GM21717 (cell line): Measurements from ENCODE around the gene CCDC169.

ENCODE experiments used
- ATAC-seq: cut with Tn5 transposase; IDR thresholded peaks from one replicate; pipeline ENCODE4 v1.9.1; 2021; ENCODE audit warnings: mild to moderate bottlenecking, moderate library complexity; ENCODE audit not compliant: unreplicated experiment

Gene CCDC169

DNA sequence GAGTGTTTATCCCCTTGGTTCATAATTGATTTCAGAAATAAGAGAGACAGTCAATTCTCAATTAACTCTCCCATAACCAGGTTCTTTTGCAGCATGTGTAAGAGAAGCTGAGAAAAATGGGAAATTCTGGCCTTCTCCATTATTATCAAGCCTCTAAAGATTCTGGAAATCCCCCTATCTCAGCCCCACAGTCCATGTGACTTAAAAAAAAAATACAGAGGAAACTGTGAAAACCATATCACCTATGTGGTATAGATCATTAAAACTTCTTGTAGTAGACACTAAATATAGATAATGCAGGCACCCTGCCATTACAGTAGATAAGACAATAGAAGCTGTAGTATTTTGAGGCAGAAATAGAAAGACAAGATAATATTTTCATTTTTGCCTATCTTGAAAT is 48.9 kb downstream of the CCDC169 start:
- no peak for ATAC-seq

DNA sequence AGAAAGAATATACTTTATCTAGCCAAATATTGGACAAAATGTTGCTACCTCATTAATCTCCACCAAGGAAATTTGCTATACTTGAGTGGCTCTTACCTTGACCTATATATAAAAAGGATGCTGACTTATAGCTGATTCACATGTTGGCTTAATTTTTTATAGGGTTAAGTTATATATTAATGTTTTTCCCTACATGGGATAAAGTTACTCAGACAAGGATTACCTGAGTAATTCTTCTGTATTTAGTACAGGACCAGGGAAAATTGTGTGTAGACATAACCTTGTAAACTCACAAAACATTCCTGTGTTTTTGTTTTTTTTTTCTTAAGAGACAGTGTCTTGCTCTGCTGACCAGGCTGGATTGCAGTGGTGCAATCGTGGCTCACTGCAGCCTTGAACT is 52.6 kb downstream of the CCDC169 start:
- ATAC-seq, result no peak

DNA sequence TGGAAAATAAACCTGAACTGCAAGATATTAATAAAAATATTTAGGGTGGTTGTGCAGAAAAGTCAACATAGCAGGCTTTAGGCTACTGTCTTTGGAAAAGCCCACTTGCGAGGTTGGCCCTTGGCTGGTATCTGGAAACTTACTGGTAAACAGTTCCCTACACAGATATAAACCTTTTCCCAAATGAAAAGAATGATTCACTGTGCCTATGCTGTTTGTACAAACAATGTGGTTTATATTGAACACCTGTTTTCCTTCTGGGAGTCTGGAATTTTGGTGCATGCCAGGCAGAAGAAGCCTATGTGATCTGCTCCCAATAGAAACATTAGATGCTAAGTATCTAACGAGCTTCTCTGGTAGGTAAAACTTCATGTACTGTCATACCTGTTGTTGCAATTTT is 53.5 kb downstream of the CCDC169 start:
- no peak for ATAC-seq

DNA sequence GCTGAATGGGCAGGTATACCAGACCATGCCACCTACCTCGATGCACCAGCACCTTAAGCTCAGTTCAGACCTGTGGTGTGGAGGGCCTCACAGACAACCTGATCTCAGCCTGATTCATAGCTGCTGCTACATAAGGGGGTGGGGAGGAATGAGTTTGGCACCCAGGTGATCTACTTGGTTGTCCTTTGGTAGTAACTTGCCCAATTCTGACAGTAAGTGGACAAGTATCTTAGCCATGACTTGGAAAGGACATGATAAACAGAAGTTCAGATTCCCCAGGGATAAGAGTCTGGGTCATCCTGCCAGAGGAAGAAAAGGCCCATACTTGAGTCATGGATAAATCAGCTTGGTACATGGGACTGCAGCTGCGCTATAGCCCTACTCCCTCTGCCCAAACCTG is 54.9 kb downstream of the CCDC169 start:
- ATAC-seq, result no peak

DNA sequence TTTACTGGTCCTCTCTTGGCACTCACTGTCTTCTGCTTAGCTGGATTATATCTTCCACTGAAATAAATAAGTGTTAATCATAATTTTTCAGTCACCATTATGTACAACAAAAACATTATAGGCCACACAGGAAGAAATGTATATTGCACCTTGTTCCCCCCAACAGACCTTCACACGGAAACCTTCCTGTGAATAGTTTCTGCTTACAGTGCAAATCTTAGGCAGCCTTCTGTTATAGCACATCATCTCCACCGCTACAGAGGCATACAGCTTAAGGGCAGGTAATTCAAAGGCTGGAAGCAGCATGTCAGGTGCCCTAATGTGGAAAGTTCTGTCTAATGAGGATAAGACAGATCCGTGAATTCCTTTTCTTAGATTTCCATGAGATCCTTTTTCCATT is 66.4 kb downstream of the CCDC169 start:
- ATAC-seq, result no peak

DNA sequence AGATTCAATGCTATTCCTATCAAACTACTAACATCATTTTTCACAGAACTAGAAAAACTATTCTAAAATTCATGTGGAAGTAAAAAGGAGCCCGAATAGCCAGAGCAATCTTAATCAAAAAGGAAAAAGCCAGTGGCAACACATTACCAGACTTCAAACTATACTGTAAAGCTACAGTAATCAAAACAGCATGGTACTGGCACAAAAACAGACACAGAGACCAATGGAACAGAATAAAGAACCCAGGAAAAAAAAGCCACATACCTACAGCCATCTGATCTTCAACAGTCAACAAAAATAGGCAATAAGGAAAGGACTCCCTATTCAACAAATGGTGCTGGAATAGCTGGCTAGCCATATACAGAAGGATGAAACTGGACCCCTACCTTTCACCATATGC is 72.9 kb downstream of the CCDC169 start:
- no peak for ATAC-seq

DNA sequence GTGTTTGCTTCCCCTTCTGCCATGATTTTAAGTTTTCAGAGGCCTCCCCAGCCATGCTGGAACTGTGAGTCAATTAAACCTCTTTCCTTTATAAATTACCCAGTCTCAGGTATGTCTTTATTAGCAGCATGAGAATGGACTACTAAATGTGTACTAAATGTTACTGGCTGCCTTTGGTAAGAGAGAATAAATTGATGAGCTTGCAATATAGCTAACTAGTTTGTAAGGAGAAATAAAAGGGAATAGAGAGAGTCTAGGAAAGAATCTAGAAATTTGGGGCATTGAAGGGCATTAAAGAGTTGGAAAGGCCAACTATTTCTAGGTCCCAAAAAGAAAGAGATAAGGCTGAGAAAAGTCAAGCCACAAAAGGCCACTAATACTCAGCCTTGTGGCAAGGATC is 77.7 kb downstream of the CCDC169 start:
- no peak for ATAC-seq

DNA sequence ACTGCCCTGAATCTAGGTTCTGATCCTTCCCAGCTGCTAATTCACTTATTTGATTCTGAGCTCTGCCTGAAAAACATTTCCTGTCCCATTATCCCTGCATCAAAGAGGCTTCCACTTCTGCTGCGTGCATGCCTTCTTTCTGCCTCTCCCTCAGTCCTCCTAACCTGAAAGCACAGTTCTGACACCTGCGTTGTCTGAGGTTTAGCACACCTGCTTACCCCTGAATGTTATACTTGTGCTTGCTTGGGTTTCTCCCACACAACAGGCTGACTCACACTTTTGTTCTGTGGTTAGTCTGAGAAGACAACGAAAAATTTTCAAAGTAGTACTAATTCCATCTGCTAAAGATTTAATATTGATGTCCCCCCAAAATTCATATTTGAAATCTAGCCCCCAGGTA is 80.2 kb downstream of the CCDC169 start:
- ATAC-seq, result no peak

DNA sequence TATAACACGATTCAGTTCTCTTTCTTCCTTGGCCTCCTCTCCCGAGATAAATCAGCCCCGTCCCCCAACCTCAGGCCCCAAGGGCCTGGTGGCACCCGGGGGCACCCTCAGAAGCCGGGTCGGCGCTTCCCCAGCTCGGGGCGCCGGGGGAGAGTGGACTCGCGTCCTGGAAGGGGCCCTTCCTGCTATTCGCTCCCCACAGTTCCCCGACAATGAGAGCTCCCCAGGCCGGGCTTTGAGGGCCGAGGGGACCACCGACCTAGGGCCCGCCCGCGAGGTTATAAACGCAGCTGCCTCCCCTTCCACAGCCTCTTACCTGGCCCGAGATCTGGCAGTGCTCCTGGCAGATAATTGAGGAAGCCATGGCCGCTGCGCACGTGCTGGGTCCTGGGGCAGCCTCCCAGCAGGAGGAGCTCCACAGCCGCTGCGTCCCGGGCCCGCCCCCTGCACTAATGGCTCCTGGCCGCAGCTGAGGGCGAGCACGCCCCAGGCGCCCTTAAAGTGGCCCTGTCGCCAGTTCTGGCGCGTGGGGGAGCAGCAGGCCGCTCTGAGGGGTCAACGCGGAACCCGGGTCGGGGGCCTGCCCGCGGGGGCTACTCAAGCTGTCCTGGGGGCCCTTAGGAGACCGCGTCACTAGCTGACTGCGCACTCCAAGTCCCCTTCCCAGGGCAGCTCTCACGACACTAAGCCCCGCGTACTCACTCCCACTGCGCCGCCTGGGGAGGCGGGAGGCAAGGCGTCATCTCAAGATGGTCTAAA is 83.3 kb downstream of the CCDC169 start, which contains the start of gene SOHLH2:
Gene SOHLH2 (minus strand): TSS at position 394 of the 759 bp plus-strand sequence. CDS start 30 bp downstream, at position 364.
- ATAC-seq, result no peak

DNA sequence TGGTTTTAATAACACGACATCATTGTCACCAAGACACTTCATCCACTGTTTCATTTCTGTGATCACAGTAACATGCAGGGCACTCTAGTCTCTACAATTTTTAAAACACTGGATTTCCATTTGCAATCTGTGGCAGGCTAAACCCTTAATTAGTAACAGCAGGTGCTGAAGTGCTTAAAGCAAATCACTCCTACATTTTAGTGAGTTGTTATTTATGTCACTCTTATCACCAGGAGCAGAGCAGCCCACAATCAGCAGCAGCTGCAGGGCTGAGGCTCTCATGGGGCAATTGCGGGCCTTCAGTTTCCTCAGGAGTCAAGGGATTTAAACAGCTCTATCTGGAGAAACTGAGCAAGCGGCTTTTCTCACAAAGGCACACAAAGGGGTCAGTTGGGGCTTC is 84.8 kb downstream of the CCDC169 start:
- ATAC-seq, result no peak

DNA sequence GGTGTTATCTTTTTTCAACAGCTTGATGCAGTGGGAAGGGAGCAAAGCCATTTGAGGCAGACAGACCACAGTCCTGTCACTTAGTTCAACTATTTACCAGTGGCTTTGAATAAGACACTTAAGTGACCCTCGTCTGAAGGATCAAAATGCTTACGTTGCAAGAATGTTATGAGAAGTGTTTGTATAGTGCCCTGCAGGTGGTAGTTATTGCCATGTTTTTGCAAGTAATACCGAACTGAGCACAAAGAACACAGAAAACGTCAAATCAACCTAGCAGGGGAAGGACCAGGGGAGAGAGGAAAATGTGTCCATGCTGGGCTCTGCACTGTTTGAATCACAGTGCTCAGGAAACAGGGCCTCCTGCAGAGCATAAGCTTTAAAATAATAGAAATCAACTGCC is 86.0 kb downstream of the CCDC169 start:
- no peak for ATAC-seq

DNA sequence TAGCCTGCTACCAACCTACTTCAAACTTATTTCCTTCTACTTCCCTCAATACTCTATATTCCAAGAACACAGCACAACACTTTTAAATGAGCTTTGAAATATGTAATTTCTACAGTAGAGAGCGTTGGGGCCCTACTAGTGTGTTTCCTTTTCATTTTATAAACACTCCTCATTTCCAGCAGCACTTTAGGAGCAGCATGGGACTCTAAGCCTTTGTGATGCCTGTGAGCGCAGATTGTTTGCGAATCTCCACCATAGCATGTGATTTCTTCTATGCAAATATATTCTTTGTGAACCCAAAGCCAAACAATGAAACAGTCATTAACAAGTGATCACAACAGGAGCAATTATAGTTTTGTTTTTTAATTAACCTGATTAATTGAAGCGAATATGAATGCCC is 86.9 kb downstream of the CCDC169 start:
- no peak for ATAC-seq

DNA sequence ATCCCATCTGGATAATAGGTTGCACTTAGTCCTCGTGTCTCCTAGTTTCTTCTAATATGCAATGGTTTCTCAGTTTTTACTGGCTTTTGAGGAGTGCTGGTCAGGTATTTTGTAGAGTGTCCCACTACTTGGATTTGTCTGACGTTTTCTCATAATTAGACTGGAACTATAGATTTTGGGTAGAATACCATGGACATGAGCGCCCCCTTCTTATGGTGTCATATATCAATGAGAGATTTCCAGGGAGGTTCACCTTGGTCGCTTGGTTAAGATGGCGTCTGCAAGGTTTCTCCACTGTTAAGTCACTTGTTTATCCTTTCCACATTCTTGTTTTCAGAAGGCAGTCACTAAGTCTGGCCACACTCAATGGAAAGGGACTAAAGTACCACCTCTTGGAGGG is 89.9 kb downstream of the CCDC169 start:
- no peak for ATAC-seq

DNA sequence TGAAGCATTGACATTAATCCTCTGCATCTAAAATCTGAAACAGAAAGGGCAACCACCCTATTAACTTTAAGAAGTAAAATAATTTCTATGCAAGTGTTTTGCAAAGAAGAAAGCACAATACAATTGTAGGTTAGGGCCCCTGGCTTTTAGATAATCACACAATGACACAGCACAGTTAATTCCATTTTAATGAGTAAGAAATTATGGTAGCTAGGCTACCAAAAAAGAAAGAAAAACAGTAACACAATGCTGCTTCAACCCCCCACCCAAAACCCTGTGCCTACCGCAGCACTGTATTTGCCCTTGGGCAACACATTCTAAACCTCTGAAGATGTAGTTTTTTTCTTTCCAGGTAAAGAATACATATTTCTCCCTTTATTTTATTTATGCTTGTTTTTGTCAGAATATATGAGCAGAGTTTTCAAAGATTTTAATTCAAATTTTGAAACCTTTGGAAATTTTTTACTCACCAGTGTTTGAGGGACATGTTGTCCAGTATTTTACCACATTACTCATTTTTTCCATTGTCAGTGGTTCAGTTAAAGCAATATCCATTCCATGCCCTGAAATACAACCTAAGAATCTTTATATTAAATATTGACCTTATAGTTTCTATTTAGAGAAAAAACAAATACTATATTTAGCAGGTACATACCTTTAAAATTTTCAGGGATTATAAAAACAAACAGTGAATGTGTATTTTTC is 104.3 kb downstream of the CCDC169 start:
- ATAC-seq, result no peak

DNA sequence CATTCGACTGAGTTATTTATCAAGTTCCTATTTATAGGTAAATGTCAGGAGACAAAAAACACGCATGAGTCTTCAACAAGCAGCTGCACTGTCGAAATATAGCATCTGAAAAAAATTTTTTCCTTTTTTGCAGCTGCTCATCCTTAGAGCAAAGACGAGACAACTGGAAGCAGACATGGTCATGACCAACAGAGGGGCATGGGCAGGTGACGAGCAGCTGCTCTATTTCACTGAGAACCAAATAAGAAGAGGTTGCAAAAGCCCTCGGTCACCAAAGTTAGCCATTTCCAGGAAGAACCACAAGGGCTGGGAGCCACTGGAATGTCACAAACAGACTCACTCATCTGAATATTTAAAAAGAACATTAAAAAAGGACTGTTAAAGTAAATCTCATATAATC is 105.4 kb downstream of the CCDC169 start:
- ATAC-seq, result no peak

DNA sequence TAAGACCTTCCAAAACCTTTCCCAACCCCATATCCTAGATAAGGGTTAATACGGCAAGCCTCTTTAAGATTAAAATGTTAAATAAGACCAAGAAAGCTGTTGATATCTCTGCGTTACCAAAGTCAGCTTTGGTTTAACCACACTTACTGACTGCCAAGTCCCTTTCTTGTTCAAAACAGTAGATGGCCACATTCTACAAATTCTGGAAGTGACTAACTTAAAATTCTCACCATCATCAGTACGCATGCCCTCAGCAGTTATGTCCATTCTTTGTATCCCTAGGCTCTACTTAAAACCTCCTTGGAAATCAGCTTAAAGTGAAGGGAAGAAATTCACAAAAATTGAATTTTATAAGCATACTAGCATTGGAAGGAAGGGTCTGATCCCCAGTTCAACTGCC is 106.8 kb downstream of the CCDC169 start:
- no peak for ATAC-seq

DNA sequence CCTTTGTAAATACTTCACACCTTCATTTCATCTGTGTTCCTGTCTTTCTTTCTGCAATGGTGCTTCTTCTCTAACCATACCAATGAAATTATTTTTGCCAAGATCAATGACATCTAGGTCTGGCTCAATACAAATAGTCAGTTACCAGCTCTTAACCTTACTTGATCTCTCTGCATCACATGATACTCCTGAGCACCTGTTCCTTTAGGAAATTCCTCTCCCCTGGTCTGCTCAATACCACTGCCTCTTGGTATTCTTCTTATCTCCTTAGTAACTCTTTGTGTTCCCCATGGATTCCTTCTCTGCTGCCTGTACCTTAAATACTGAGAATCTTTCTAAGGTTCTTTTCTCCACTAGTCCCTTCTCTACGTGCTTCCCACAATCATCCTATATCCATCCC is 109.2 kb downstream of the CCDC169 start:
- ATAC-seq, result no peak

DNA sequence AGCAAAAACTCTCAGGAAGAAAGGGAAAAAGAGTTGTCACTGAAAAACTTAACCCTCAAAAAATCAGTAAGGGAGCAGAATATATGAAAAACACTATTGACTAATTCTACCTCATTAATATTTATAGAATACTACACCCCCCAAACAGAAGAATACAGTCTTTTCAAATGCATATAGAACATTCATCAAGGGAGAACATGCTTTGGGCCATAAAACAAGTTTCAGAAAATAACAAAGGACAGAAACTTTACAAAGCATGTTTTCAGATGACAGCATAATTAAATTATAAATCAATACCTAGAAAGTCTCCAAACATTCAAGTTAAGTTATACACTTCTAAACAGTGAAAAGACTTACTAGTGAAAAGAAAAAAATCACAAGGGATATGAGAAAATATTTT is 113.7 kb downstream of the CCDC169 start:
- no peak for ATAC-seq
